ENCODE results near the gene PJVK. TPM values are rescaled to one million over a fixed set of nuclear protein-coding genes. Genes with fewer than 3 reads are reported as not detected.

PJVK gene
- total and polyA plus RNA-seq, 9 of the 15 experiments (the other 6 are each of a cell fraction or from before 2014, with no cell fraction given), result 0.11 to 1.5 (median 0.73) TPM

DNA sequence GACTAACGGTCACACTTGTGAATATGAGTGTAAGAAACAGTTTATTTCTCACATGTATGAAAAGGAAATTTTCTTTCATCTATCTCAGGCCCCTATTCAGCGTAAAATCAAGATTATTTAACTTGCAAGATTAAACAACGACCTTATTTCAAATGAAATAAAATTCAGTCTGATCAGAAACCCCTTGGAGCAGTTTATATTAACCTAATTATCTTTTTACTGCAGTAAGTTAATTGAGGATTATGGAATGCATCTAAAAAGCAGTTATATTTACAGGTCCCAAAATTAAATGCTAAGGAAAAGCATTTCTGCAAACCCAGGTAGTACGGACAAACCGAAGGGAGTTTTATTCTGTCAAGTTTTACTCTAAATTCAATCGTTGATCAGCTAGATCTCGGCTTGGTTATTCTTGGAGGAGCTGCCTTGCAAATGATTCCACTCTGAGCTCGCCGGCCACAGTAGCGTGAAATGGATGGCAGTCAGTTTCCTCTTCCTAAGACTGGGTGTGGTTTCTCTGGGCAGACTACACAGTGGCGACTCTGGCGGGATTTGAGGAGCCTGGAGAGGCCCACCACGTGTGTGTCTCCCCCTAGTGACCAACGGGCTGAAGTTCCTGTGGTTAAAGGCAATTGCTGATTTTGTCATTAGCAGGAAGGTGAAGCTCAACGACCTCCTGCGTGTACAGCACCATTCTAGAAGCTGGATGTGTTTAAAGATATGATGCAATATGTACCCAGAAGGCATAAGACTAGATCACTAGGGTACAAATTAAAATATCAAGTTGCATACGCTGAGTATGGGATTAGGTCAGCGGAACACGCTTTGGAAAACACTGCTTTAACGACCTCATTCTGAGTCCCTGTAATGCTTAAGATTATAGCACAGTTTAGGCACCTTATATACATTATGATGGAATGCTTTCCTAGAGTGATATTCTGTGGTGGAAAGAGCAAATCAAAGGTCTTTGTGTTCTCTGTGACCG is 36.6 kb upstream of the PJVK start (continued):
- TF ChIP-seq ZNF75A (CRISPR knock-in tag; IDR thresholded peaks at IDR 0.05) (no peak), CSDE1 (IDR thresholded peaks at IDR 0.05) (no peak; a peak in 2 of 4 replicates), RFX5 (IDR thresholded peaks at IDR 0.05; ENCODE audit: low read depth, low read length) (peak; percentile 28; the same call in 1 of the 2 replicates), TCFL5 (CRISPR knock-in tag; conservative IDR thresholded peaks at IDR 0.05) (no peak), RB1 (IDR thresholded peaks at IDR 0.05; ENCODE audit: low read depth) (peak; percentile 99), ZNF354B (CRISPR knock-in tag; IDR thresholded peaks at IDR 0.05) (no peak), NR2C2 (CRISPR knock-in tag; IDR thresholded peaks at IDR 0.05) (0 out of 2 replicates have a peak, but pooled peaks have one; percentile 71), NR2C2 (tag; IDR thresholded peaks at IDR 0.05) (no peak), POLR2A (conservative IDR thresholded peaks at IDR 0.05) (peak; percentile 62), MCM5 (IDR thresholded peaks at IDR 0.05; ENCODE audit: low read depth) (no peak), ZBTB17 (CRISPR knock-in tag; IDR thresholded peaks at IDR 0.05) (peak; percentile 62; the same call in 1 of the 2 replicates)
- TF ChIP-seq, protein P1, sequence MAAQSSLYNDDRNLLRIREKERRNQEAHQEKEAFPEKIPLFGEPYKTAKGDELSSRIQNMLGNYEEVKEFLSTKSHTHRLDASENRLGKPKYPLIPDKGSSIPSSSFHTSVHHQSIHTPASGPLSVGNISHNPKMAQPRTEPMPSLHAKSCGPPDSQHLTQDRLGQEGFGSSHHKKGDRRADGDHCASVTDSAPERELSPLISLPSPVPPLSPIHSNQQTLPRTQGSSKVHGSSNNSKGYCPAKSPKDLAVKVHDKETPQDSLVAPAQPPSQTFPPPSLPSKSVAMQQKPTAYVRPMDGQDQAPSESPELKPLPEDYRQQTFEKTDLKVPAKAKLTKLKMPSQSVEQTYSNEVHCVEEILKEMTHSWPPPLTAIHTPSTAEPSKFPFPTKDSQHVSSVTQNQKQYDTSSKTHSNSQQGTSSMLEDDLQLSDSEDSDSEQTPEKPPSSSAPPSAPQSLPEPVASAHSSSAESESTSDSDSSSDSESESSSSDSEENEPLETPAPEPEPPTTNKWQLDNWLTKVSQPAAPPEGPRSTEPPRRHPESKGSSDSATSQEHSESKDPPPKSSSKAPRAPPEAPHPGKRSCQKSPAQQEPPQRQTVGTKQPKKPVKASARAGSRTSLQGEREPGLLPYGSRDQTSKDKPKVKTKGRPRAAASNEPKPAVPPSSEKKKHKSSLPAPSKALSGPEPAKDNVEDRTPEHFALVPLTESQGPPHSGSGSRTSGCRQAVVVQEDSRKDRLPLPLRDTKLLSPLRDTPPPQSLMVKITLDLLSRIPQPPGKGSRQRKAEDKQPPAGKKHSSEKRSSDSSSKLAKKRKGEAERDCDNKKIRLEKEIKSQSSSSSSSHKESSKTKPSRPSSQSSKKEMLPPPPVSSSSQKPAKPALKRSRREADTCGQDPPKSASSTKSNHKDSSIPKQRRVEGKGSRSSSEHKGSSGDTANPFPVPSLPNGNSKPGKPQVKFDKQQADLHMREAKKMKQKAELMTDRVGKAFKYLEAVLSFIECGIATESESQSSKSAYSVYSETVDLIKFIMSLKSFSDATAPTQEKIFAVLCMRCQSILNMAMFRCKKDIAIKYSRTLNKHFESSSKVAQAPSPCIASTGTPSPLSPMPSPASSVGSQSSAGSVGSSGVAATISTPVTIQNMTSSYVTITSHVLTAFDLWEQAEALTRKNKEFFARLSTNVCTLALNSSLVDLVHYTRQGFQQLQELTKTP (IDR thresholded peaks at IDR 0.05; ENCODE audit: low read depth in 1 of 2, partially characterized antibody in 2 of 2), result peak; percentile 51 to 52
- TF ChIP-seq, protein P2, sequence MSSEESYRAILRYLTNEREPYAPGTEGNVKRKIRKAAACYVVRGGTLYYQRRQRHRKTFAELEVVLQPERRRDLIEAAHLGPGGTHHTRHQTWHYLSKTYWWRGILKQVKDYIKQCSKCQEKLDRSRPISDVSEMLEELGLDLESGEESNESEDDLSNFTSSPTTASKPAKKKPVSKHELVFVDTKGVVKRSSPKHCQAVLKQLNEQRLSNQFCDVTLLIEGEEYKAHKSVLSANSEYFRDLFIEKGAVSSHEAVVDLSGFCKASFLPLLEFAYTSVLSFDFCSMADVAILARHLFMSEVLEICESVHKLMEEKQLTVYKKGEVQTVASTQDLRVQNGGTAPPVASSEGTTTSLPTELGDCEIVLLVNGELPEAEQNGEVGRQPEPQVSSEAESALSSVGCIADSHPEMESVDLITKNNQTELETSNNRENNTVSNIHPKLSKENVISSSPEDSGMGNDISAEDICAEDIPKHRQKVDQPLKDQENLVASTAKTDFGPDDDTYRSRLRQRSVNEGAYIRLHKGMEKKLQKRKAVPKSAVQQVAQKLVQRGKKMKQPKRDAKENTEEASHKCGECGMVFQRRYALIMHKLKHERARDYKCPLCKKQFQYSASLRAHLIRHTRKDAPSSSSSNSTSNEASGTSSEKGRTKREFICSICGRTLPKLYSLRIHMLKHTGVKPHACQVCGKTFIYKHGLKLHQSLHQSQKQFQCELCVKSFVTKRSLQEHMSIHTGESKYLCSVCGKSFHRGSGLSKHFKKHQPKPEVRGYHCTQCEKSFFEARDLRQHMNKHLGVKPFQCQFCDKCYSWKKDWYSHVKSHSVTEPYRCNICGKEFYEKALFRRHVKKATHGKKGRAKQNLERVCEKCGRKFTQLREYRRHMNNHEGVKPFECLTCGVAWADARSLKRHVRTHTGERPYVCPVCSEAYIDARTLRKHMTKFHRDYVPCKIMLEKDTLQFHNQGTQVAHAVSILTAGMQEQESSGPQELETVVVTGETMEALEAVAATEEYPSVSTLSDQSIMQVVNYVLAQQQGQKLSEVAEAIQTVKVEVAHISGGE (CRISPR knock-in tag; IDR thresholded peaks at IDR 0.05), result 0 out of 6 replicates have a peak, but pooled peaks of 1 of the 3 experiments have one; percentile 4
- TF ChIP-seq, protein P3, sequence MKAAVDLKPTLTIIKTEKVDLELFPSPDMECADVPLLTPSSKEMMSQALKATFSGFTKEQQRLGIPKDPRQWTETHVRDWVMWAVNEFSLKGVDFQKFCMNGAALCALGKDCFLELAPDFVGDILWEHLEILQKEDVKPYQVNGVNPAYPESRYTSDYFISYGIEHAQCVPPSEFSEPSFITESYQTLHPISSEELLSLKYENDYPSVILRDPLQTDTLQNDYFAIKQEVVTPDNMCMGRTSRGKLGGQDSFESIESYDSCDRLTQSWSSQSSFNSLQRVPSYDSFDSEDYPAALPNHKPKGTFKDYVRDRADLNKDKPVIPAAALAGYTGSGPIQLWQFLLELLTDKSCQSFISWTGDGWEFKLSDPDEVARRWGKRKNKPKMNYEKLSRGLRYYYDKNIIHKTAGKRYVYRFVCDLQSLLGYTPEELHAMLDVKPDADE (conservative IDR thresholded peaks at IDR 0.05; ENCODE audit: control insufficient read depth, low read depth, low read length), result 0 out of 2 replicates have a peak, but pooled peaks have one; percentile 41
- TF ChIP-seq, protein P4, sequence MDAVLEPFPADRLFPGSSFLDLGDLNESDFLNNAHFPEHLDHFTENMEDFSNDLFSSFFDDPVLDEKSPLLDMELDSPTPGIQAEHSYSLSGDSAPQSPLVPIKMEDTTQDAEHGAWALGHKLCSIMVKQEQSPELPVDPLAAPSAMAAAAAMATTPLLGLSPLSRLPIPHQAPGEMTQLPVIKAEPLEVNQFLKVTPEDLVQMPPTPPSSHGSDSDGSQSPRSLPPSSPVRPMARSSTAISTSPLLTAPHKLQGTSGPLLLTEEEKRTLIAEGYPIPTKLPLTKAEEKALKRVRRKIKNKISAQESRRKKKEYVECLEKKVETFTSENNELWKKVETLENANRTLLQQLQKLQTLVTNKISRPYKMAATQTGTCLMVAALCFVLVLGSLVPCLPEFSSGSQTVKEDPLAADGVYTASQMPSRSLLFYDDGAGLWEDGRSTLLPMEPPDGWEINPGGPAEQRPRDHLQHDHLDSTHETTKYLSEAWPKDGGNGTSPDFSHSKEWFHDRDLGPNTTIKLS (IDR thresholded peaks at IDR 0.05; ENCODE audit: borderline replicate concordance, low read depth), result peak; percentile 62

Measured in K562 (cell line).